Breast epithelium (tissue), 3 donors: Measurements from ENCODE around the gene MED22.

ENCODE experiments used
- CTCF ChIP-seq, 3 donors: fragments of 450-650 bp; IDR thresholded peaks; one replicate each; pipeline ENCODE4 v1.5.1; 2016 to 2017; ENCODE audit warnings: antibody characterized with exemption in 3 of 3, mild to moderate bottlenecking in 3 of 3, moderate library complexity in 3 of 3
- POLR2AphosphoS5 ChIP-seq, 3 donors: sonication (generic); formaldehyde crosslinking; IDR thresholded peaks; one replicate each; pipeline ENCODE4 v1.6.1; 2017; ENCODE audit warnings: antibody characterized with exemption in 3 of 3

DNA sequence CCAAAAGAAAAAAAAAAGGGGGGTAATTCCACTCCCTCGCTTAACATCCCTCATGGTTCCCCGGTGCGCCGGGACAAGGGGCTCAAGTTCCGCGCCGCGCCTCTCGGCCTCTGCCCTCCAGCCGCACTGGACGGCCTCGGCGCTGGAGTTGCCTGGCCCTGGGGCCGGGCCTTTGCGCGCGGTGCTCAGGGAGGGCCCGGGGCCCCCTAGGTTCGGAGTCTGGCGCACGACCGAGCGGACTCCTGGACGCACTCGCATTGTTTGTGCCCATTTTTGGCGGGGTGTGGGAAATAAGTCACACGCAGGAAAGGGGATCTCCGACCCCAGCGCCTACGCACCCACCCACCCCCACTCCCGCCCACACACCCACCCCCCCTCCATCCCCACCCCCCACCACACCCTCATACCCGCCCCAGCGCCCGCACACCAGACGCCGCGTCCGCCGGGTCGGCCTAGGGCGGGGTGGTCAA lies 381 bp downstream of the MED22 start:
- TF ChIP-seq POLR2AphosphoS5 (IDR thresholded peaks at IDR 0.05) (no peak), CTCF (IDR thresholded peaks at IDR 0.05) (no peak)
